Ureter (tissue), 1 donor: ENCODE data around the gene NF1. TPM values are rescaled to one million over a fixed set of nuclear protein-coding genes. Genes with fewer than 3 reads are reported as not detected.
"Not testable (repeated sequence)": the region's sequence is repeated elsewhere in the genome, so short reads cannot be mapped to it uniquely, and the experiment has no call there.

Experiments used
- DNase-seq: peaks from one replicate; pipeline ENCODE4 v3.0.0-alpha.2; 2020; ENCODE audit warnings: low spot score
- total RNA-seq: library from RNA; stranded (reverse); gene quantifications from one replicate; pipeline ENCODE4 v1.2.4, GENCODE V29; 2023
- donor health status: DM: yes; HTN: yes; CAD: no.

Gene NF1
- total RNA-seq, 1 donor from 2014 or later = 112 TPM

- DNase-seq = no peak
These were observed 200.2 kb downstream of the NF1 start for GRCh38 chr17:31294820-31295488.

- no peak for DNase-seq
These were observed 200.7 kb downstream of the NF1 start for GRCh38 chr17:31295489-31295871.

- DNase-seq = no peak
These were observed 201.4 kb downstream of the NF1 start for GRCh38 chr17:31296142-31296541.

- no peak for DNase-seq
These were observed 202.3 kb downstream of the NF1 start, which contains the start of gene OMG for GRCh38 chr17:31297090-31297489. TSS of gene OMG (minus strand) at chr17:31297239. CDS start at chr17:31296331, 908 bp downstream.

GRCh38 chr17:31299624-31300023 lies 204.8 kb downstream of the NF1 start:
- DNase-seq = no peak

DNA sequence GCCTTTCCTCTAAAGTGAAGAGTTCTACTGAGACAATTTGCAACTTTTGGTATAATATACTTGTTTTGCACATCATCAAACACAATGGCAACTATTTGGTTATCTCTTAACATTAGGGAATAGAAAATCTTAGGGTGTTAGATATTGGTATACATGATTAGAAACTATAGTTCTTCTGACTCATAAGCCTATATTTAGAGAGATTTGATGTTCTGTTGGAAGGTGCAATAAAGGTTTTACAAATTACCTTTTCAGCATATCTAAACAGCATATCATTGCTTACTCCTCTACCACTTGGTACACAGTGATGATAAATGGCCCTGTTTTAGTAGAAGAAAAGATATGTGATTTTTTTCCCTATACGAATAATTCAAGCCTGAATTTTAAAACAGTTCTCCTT lies 212.9 kb downstream of the NF1 start:
- no peak for DNase-seq

GRCh38 chr17:31308372-31309334 lies 213.9 kb downstream of the NF1 start:
- DNase-seq = no peak

GRCh38 chr17:31309556-31309955 lies 214.8 kb downstream of the NF1 start:
- no peak for DNase-seq

- no peak for DNase-seq
These were observed 215.5 kb downstream of the NF1 start for GRCh38 chr17:31310260-31310659.

GRCh38 chr17:31310886-31311285 lies 216.1 kb downstream of the NF1 start:
- DNase-seq = no peak

DNA sequence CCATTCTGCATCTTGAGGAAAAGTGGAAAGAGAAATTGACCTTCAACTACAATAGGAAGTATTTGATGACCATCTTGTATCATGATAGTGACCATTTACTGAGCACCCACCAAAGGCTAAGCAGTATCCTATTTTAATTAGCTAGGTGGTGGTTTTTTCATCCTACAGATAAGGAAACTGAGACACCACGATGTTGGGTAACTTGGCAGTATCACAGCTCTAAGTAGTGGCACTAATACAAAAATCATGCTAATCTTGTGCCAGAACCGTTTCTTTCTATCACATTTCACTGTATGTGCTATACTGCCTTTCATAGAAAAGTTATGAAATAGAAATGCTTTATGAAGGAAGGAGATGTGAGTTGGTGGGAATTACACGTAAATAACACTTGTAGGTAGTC lies 216.7 kb downstream of the NF1 start:
- DNase-seq = no peak

- DNase-seq = not testable (repeated sequence)
These were observed 217.4 kb downstream of the NF1 start for GRCh38 chr17:31312223-31312622.

DNA sequence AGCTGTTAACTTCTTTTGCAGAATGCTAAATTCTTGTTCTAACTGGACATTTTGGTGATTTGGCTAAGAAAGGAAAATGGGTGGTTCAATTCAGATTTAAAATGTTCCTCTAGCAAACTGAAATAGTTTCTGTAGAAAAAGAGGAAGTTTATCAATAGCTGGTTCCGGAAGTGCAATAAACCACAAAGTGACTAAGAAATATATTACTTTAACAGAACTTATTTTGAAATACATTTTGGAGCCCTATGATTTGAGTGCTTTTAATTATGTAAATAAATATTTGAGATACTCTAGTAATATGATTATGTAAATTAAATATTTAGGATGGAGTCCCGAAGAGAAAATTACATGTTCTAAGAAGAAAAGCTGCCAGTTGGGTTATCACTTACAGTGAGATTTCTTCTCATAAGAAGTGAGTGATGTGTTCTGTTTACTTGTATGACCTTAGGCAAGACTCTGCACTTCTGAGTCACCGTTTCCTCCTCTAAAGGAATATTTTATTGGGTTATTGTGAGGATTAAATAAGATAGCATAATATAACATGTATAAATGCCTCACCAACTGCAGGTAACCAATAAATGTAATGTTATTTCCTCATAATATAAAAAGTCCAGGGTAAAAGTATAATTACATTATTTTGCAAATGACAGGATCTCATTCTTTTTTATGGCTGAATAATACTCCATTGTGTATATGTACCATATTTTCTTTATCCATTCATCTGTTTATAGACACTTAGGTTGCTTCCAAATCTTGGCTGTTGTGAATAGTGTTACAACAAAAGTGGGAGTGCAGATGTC lies 219.4 kb downstream of the NF1 start, which contains the start of gene EVI2B:
TSS of gene EVI2B (minus strand) at position 73 of the 800 bp plus-strand sequence. CDS start 8,445 bp downstream, outside the sequence.
- no peak for DNase-seq

DNA sequence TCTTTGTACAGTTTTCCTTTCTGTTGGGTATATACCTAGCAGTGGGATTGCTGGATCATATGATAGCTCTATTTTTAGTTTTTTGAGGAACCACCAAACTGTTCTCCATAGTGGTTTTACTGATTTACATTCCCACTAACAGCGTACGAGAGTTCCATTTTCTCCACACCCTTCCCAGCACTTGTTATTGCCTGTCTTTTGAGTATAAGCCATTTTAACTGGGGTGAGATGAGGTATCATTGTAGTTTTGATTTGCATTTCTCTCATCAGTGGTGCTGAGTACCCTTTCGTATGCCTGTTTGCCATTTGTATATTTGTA lies 220.0 kb downstream of the NF1 start:
- no peak for DNase-seq

- no peak for DNase-seq
These were observed 223.6 kb downstream of the NF1 start for GRCh38 chr17:31318298-31318801.

GRCh38 chr17:31318851-31319661 lies 224.3 kb downstream of the NF1 start:
- DNase-seq = no peak

GRCh38 chr17:31320241-31320640 lies 225.5 kb downstream of the NF1 start:
- no peak for DNase-seq

DNA sequence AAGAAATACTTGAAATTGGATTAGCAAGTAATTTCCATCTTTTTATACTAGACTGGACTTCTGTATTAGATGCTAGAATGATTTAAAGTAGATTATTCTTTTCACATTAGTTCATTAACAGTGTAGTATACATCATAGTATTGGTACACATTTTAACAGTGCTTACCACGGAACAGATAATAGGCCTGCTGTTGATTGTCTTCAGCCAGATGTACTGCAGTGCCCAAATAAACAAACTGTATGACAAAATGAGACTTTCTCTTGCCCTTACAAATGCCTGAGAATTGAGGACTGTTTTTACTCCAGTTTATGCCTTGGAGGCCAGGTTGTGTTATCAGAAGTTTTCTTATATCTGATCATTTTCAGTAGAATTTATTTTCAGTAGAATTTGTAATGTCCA lies 226.0 kb downstream of the NF1 start:
- no peak for DNase-seq

GRCh38 chr17:31321481-31321880 lies 226.7 kb downstream of the NF1 start, which contains the start of gene EVI2A:
TSS of gene EVI2A (minus strand) at chr17:31321622. CDS start at chr17:31319013, 2,609 bp downstream.
- no peak for DNase-seq

DNA sequence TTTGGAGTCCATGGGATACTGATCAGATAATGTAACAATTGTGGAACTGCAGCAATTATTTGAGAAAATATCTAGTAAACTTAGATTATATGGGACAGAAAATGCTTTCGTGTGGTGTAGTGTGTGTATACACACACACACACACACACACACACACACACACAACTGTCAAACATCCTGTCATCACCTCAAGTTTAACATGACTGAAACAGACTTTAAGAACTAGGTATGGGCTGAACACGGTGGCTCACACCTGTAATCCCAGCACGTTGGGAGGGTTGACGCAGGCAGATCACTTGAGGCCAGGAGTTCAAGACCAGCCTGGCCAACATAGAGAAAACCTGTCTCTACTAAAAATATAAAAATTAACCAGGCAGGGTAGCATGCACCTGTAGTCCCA lies 227.2 kb downstream of the NF1 start:
- DNase-seq = no peak

- DNase-seq = no peak
These were observed 228.8 kb downstream of the NF1 start for GRCh38 chr17:31323551-31323950.
